Stimulated activated naive CD4-positive, alpha-beta T cell treated with Interleukin-2 at 50 U/mL for 16 hours (primary cell): ENCODE data around the gene HPSE2.

Experiments used
- DNase-seq: peaks from one replicate; lab custom pipeline; 2025; lab: John Stamatoyannopoulos, UW

The HPSE2 gene

DNA sequence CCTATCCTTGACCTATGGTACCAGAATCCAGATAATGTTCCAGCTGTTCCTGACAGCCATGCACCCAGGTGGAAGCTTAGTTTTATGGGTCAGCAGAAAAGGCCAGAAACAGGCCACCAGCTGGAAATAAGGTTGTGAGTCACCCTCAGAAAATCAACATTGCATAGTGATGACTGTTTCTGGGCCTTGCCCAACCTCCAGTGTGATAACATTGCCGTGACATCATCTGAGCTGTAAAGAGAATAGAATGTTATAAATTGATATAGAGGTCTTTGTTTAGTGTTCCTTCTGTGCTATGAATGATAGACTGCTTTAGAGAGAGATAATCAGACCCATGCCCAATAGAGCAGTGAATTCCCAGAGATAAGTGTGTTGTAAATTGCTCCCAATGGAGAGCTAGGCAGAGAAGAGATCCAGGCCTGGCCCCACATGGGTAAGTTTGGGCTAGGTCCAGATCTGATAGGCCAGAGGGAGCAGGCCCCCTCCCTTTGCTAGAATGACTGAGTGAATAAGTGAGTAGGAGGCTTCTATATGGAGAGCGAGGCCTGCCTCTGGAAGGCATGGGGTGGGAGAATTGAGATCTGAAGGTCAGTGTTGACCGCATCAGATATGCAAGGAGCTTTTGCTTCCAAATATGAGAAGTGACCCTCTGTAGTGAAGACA lies 774.7 kb downstream of the HPSE2 start:
- no peak for DNase-seq

GRCh38 chr10:98458809-98459784 lies 776.6 kb downstream of the HPSE2 start:
- DNase-seq, result no peak

- no peak for DNase-seq
These were observed 777.9 kb downstream of the HPSE2 start for GRCh38 chr10:98457721-98458120.

- no peak for DNase-seq
These were observed 778.8 kb downstream of the HPSE2 start for GRCh38 chr10:98456686-98457482.

DNA sequence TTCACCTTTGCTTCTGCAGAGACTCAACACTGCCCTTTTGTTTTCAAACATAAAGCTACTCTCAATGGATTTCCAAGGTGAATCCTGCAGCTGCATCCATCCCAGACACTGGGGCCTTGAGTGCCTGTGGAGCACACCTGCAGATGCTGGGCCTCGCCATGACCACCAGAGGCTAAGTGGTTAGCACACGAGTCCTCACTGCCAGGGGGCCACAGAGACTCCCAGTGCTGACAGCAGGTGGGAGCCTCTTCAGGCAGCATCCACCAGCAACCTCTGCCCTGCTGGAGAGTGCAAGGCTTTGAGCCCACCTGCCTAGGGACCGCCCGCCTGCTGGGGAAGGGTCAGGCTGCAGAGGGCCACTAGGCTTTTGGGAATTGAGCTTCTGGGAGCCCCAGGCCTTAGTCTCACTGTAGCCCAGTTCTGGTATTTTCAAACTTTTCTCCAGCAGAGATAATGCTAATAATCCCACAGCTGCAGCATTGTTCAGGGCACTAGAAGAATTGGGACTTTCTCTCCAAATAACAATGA lies 779.5 kb downstream of the HPSE2 start:
- no peak for DNase-seq

GRCh38 chr10:98453729-98454128 lies 781.9 kb downstream of the HPSE2 start:
- no peak for DNase-seq

GRCh38 chr10:98450618-98451017 lies 785.0 kb downstream of the HPSE2 start:
- no peak for DNase-seq

- no peak for DNase-seq
These were observed 786.4 kb downstream of the HPSE2 start for GRCh38 chr10:98449287-98449686.

GRCh38 chr10:98446661-98447221 lies 788.9 kb downstream of the HPSE2 start, which contains the start of gene HPS1:
HPS1 (minus strand) TSS chr10:98446935; CDS start chr10:98443240, 3,695 bp downstream.
- DNase-seq, result peak; percentile 77

GRCh38 chr10:98446151-98446660 lies 789.4 kb downstream of the HPSE2 start:
- peak; percentile 42 for DNase-seq

GRCh38 chr10:98445200-98445812 lies 790.3 kb downstream of the HPSE2 start:
- no peak for DNase-seq

GRCh38 chr10:98444314-98445006 lies 791.2 kb downstream of the HPSE2 start:
- DNase-seq, result no peak

DNA sequence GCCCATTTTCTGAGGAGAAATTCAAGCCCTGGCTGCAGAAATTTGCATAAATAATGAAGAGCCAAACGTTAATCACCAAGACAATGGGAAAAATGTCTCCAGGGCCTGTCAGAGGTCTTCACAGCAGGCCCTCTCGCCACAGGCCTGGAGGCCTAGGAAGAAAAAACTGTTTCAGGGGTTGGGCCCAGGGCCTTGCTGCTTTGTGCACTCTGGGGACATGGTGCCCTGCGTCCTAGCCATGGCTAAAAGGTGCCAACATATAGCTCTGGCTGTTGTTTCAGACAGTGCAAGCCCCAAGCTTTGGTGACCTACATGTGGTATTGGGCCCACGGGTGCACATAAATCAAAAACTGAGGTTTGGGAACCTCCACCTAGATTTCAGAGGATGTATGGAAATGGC lies 796.9 kb downstream of the HPSE2 start:
- no peak for DNase-seq

DNA sequence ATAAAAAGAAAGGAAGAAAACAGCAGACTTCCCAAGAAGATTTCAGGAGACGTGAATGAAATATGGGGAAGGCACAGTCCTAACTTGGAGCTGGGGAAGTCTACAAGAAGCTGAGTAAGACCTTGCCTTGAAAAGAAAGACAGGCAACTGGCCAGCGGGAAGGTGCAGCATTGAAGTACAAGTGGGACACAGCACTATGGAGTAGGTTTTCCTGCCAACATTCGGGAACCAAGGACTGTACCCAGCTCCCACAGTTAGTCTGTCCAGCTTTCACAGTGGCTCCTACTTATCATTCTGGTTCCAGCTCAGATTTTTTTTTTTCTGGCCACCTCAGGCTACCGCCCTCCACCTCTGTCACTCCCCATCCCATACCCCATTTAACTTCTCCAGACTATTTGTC lies 798.9 kb downstream of the HPSE2 start:
- DNase-seq, result no peak

GRCh38 chr10:98435178-98435577 lies 800.5 kb downstream of the HPSE2 start:
- DNase-seq, result no peak

DNA sequence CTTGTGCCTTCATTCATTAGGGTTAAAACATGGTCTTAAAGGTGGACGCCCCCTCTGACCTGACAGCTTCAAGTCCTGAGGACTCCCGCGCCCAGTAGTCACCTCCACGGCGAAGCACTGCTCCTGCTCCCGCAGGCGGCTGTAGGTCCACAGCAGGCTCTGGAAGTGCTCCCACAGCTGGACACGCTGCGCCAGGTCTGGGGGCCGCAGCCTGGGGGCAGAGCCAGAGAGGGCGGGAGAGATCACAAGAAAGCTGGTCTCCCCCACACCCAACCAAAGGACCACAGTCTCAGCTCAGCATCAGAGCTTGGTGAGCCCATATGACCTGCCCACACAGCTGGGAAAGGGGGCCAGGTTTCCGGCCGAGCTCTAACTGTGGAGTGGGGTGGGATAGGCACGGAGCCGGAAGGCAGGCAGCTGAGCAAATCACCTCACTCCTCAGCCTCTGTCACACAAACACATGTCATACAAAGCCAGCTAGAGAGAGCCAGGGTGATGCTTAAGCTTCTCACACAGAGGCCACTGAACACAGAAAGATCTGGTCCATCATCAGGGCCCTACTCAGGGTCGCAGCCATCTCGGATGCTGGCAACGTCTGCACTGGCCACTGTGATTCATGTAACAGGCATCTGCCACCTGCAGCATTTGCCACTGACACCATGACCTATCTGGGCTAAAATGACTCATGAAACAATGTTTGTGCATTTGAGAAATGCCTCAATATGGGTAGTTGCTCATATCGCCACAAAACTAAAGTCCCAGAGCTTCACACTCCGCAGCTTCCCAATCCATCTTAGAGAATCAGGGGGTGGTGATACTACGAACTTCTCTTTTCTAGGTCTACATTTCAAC lies 801.5 kb downstream of the HPSE2 start:
- no peak for DNase-seq

GRCh38 chr10:98433371-98433770 lies 802.3 kb downstream of the HPSE2 start:
- DNase-seq, result no peak

DNA sequence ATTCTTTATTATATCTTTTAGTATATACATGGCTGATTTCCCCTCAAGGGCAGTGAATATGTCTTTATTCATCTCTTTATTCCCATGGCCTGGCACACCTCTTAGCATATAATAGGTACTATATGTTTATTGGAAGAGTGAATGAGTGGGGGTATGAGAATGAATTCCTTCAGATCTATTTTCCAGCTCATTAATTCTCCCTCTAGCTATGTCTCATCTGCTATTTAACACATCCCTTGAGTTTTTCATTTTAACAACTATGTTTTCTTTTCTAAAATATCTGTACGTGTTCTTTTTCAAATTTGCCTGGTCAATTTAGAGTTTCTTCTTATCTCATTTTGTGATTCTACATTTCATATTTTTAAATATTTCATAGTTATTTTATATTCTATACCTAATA lies 803.3 kb downstream of the HPSE2 start:
- no peak for DNase-seq

GRCh38 chr10:98431016-98431415 lies 804.6 kb downstream of the HPSE2 start:
- no peak for DNase-seq
